Caco-2 (cell line): ENCODE data around the gene C6orf62. TPM values are rescaled to one million over a fixed set of nuclear protein-coding genes. Genes with fewer than 3 reads are reported as not detected.
"Not testable (repeated sequence)": the region's sequence is repeated elsewhere in the genome, so short reads cannot be mapped to it uniquely, and the experiment has no call there.

ENCODE experiments used
- BruUV-seq: library from RNA; stranded (reverse); fragments of 400-500 nt; replicated peaks from 2 replicates; lab custom pipeline; 2021; lab: Mats Ljungman, UMichigan
- CTCF ChIA-PET: fragments of 300-600 bp; sonication (Branson Sonifier 250); formaldehyde crosslinking; loops from one replicate; lab custom pipeline; 2022; ENCODE audit warnings: antibody characterized with exemption; lab: Charles Lee
- POLR2A ChIA-PET: fragments of 300-600 bp; sonication (Branson Sonifier 250); formaldehyde crosslinking; loops from one replicate; lab custom pipeline; 2022; ENCODE audit warnings: antibody characterized with exemption; lab: Charles Lee
- DNase-seq, 2 experiments: peaks; one replicate each; pipeline versions ENCODE4 v3.0.0 to v3.0.0-alpha.2; 2020 to 2022
- H3K27me3 ChIP-seq: replicated peaks from 2 replicates; pipeline ENCODE4 v1.6.0; 2011; ENCODE audit warnings: low read length; ENCODE audit not compliant: control insufficient read depth, insufficient read depth
- H3K36me3 ChIP-seq: 2 replicates; pipeline ENCODE4 v1.5.1; 2011; ENCODE audit warnings: low read length; ENCODE audit not compliant: control insufficient read depth, insufficient read depth
- H3K4me1 ChIP-seq: fragments of 250-450 bp; sonication (Bioruptor Pico); 2 replicates; pipeline ENCODE4 v1.5.1; 2020; ENCODE audit warnings: mild to moderate bottlenecking
- H3K4me3 ChIP-seq: 2 replicates; pipeline ENCODE4 v1.5.1; 2011; ENCODE audit warnings: low read depth, mild to moderate bottlenecking, control low read depth, low read length
- H3K9me3 ChIP-seq: fragments of 250-450 bp; sonication (Bioruptor Pico); 2 replicates; pipeline ENCODE4 v1.5.1; 2020; ENCODE audit warnings: mild to moderate bottlenecking, moderate library complexity
- H3K27ac Mint-ChIP-seq: one replicate; pipeline ENCODE4 v1.8.0; 2022; ENCODE audit warnings: mixed read lengths; ENCODE audit not compliant: unreplicated experiment
- H3K27me3 Mint-ChIP-seq: one replicate; pipeline ENCODE4 v1.8.0; 2022; ENCODE audit warnings: mixed read lengths; ENCODE audit not compliant: insufficient read depth, unreplicated experiment
- H3K36me3 Mint-ChIP-seq: one replicate; pipeline ENCODE4 v1.8.0; 2022; ENCODE audit warnings: mild to moderate bottlenecking, mixed read lengths; ENCODE audit not compliant: insufficient read depth, unreplicated experiment
- H3K4me1 Mint-ChIP-seq: one replicate; pipeline ENCODE4 v1.8.0; 2022; ENCODE audit warnings: low read depth, mixed read lengths; ENCODE audit not compliant: unreplicated experiment
- H3K4me3 Mint-ChIP-seq: one replicate; pipeline ENCODE4 v1.8.0; 2022; ENCODE audit warnings: mild to moderate bottlenecking, moderate library complexity, mixed read lengths; ENCODE audit not compliant: unreplicated experiment
- H3K9me3 Mint-ChIP-seq: one replicate; pipeline ENCODE4 v1.8.0; 2022; ENCODE audit warnings: mixed read lengths; ENCODE audit not compliant: unreplicated experiment
- CTCF ChIP-seq, 2 experiments: fragments of 200-600 bp in 1 of 2; IDR thresholded peaks; 1 replicate in 1 of 2; 2 replicates in 1 of 2; pipeline versions ENCODE4 v1.5.1 to v1.8.0; 2011 to 2022; ENCODE audit warnings: antibody characterized with exemption in 1 of 2, control low read depth in 1 of 2, inconsistent platforms in 1 of 2, low read depth in 1 of 2, low read length in 1 of 2, mild to moderate bottlenecking in 1 of 2, moderate library complexity in 1 of 2; ENCODE audit not compliant: insufficient read depth in 1 of 2, severe bottlenecking in 1 of 2, unreplicated experiment in 1 of 2
- intact Hi-C: fragments of 100-400 bp; cut with micrococcal nuclease; formaldehyde crosslinking; loops from one replicate; pipeline ENCODE4 v1.10.0; 2022; ENCODE audit not compliant: unreplicated experiment
- total RNA-seq: library from RNA; stranded (reverse); gene quantifications from 2 replicates; pipeline ENCODE4 v1.2.3, GENCODE V29; 2022

C6orf62 gene
- total RNA-seq, 1 experiment from 2014 or later: 74.2 TPM

GRCh38 chr6:24664046-24664987, 54.6 kb downstream of the C6orf62 start:
- no peaks in the 10 kb centered on the region for H3K9me3 ChIP-seq
- intact Hi-C loops: no loop called here
- ChIA-PET CTCF (interaction anchor here (2.2 kb wide), 1 partner anchor 83 kb away, joined by 12 read pairs; no protein-coding TSS in a partner anchor), POLR2A (no interaction called here)
- Mint-ChIP-seq H3K27ac (peak overlapping the region; percentile 89), H3K36me3 (peaks cover 56% of the 10 kb centered on the region), H3K27me3 (no peaks in the 10 kb centered on the region), H3K4me3 (peak overlapping the region; percentile 85), H3K9me3 (no peaks in the 10 kb centered on the region), H3K4me1 (peaks cover 35% of the 10 kb centered on the region)
- no TSS peak for BruUV-seq
- H3K4me1 ChIP-seq: peaks cover 49% of the 10 kb centered on the region
- H3K36me3 ChIP-seq: no peaks in the 10 kb centered on the region; the same call in 1 of the 2 replicates
- H3K27me3 ChIP-seq: no peaks in the 10 kb centered on the region
- no peak for TF ChIP-seq CTCF (IDR thresholded peaks at IDR 0.05; ENCODE audit: insufficient read depth in 1 of 2, low read depth in 1 of 2, low read length in 1 of 2, severe bottlenecking in 1 of 2, unreplicated experiment in 1 of 2)
- DNase-seq: no peak
- peak overlapping the region; percentile 90 for H3K4me3 ChIP-seq

GRCh38 chr6:24663189-24663588, 55.8 kb downstream of the C6orf62 start:
- DNase-seq: no peak
- peaks cover 52% of the 10 kb centered on the region for H3K36me3 Mint-ChIP-seq
- no peaks in the 10 kb centered on the region for H3K27me3 Mint-ChIP-seq
- no peaks in the 10 kb centered on the region for H3K9me3 Mint-ChIP-seq
- H3K9me3 ChIP-seq: no peaks in the 10 kb centered on the region
- ChIA-PET POLR2A (no interaction called here), CTCF (no interaction called here)
- intact Hi-C loops: no loop called here
- no peaks in the 10 kb centered on the region; the same call in 1 of the 2 replicates for H3K36me3 ChIP-seq
- no TSS peak for BruUV-seq
- no peaks in the 10 kb centered on the region for H3K27me3 ChIP-seq
- peak overlapping the region; percentile 77 for H3K4me3 Mint-ChIP-seq
- H3K27ac Mint-ChIP-seq: peak overlapping the region; percentile 89
- H3K4me1 ChIP-seq: peaks cover 40% of the 10 kb centered on the region
- peaks cover 28% of the 10 kb centered on the region for H3K4me1 Mint-ChIP-seq
- H3K4me3 ChIP-seq: peak overlapping the region; percentile 8; the same call in 1 of the 2 replicates
- TF ChIP-seq CTCF (IDR thresholded peaks at IDR 0.05; ENCODE audit: insufficient read depth in 1 of 2, low read depth in 1 of 2, low read length in 1 of 2, severe bottlenecking in 1 of 2, unreplicated experiment in 1 of 2): no peak

GRCh38 chr6:24662236-24662635, 56.7 kb downstream of the C6orf62 start:
- H3K4me1 Mint-ChIP-seq: peaks cover 28% of the 10 kb centered on the region
- DNase-seq: no peak
- no peaks in the 10 kb centered on the region for H3K9me3 Mint-ChIP-seq
- intact Hi-C loops: no loop called here
- Histone ChIP-seq H3K9me3 (no peaks in the 10 kb centered on the region), H3K4me3 (0 out of 2 replicates have a peak overlapping the region, but pooled peaks have one; percentile 2), H3K4me1 (peaks cover 37% of the 10 kb centered on the region), H3K36me3 (no peaks in the 10 kb centered on the region; the same call in 1 of the 2 replicates), H3K27me3 (no peaks in the 10 kb centered on the region)
- H3K4me3 Mint-ChIP-seq: peak overlapping the region; percentile 77
- BruUV-seq: no TSS peak
- ChIA-PET POLR2A (no interaction called here), CTCF (no interaction called here)
- H3K36me3 Mint-ChIP-seq: peaks cover 43% of the 10 kb centered on the region
- no peak for TF ChIP-seq CTCF (IDR thresholded peaks at IDR 0.05; ENCODE audit: insufficient read depth in 1 of 2, low read depth in 1 of 2, low read length in 1 of 2, severe bottlenecking in 1 of 2, unreplicated experiment in 1 of 2)
- H3K27me3 Mint-ChIP-seq: no peaks in the 10 kb centered on the region
- peak overlapping the region; percentile 89 for H3K27ac Mint-ChIP-seq

- H3K36me3 Mint-ChIP-seq: peaks cover 39% of the 10 kb centered on the region
- H3K4me1 Mint-ChIP-seq: peaks cover 28% of the 10 kb centered on the region
- BruUV-seq, CTCF ChIA-PET, POLR2A ChIA-PET, H3K4me3 ChIP-seq, H3K27me3 Mint-ChIP-seq, H3K36me3 ChIP-seq, intact Hi-C loops, H3K9me3 Mint-ChIP-seq, H3K27me3 ChIP-seq, H3K9me3 ChIP-seq: not testable (repeated sequence)
- DNase-seq: peak; percentile 61 to 62
- peak overlapping the region; percentile 89 for H3K27ac Mint-ChIP-seq
- H3K4me1 ChIP-seq: peaks cover 37% of the 10 kb centered on the region
- peak overlapping the region; percentile 77 for H3K4me3 Mint-ChIP-seq
Observed at GRCh38 chr6:24661759-24662158, 57.2 kb downstream of the C6orf62 start.
